ENCODE data around the gene TRANK1.
"Not testable (repeated sequence)": the region's sequence is repeated elsewhere in the genome, so short reads cannot be mapped to it uniquely, and the experiment has no call there.

Gene TRANK1

DNA sequence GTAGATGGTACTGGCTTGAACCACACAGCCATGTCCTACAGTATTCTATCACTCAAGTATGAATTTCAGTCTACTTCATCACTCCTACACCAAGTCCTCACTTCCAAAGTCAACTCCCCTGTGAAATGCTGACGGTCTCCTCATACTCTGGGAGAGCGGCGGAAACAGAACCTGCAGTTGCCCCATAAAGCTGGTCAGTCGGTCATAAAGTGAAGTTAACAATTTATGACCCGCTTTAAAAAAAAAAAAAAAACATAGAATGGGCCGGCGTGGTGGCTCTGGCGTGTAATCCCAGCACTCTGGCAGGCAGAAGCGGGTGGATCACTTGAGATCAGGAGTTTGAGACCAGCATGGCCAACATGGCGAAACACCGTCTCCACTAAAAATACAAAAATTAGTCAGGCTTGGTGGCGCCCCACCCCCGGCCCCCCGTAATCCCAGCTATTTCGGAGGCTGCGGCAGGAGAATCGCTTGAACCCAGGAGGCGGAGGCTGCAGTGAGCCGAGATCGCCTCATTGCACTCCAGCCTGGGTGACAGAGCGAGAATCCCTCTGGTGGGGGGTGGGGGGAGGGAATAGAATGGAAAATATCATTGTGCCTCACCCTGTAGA, 2.1 kb downstream of the TRANK1 start:
- TF ChIP-seq, protein P1, sequence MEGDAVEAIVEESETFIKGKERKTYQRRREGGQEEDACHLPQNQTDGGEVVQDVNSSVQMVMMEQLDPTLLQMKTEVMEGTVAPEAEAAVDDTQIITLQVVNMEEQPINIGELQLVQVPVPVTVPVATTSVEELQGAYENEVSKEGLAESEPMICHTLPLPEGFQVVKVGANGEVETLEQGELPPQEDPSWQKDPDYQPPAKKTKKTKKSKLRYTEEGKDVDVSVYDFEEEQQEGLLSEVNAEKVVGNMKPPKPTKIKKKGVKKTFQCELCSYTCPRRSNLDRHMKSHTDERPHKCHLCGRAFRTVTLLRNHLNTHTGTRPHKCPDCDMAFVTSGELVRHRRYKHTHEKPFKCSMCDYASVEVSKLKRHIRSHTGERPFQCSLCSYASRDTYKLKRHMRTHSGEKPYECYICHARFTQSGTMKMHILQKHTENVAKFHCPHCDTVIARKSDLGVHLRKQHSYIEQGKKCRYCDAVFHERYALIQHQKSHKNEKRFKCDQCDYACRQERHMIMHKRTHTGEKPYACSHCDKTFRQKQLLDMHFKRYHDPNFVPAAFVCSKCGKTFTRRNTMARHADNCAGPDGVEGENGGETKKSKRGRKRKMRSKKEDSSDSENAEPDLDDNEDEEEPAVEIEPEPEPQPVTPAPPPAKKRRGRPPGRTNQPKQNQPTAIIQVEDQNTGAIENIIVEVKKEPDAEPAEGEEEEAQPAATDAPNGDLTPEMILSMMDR (IDR thresholded peaks at IDR 0.05; ENCODE audit: low read depth, low read length) = no peak
- H3K4me3 ChIP-seq (ENCODE audit: low read depth, low read length) = no peak overlapping the region

DNA sequence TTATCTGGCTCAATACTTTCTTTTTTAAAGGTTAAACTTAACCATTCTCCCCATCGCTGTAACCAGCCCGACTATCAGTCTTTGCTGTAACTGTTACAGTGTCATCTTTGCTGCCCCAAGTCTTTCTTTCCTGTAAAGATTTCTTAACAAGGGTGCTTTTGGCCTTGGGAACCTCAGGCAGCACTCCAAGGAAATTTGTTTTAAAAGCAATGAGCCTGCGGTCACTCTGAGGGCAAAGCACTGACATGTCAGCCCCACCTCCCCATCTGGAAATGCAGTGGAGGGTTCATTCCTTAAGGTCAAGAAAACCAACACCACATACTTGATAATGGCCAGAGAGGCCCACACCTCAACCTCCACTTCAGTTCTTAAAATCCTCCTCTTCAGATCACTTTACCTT, 3.2 kb downstream of the TRANK1 start:
- TF ChIP-seq, protein P1 (IDR thresholded peaks at IDR 0.05; ENCODE audit: low read depth, low read length) = no peak
- no peak overlapping the region for H3K4me3 ChIP-seq (ENCODE audit: low read depth, low read length)

DNA sequence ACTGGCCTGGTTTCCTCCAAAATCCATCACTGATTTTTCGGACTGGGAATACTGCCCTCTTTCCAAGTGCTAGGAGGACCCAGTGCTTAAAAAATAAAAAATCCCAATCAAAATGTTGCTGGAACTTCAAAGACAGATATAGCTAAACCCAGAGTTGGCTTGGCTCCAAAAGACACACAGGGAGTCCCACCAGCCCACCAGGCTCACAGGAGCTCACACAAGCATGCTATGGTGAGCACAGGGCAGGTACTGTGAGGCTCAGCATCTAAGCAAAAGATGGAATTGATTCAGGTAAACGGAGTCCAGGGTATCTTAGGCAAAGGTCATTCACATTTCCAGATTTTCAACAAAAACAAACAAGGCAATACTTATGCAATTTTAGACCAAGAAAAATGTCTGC, 3.7 kb downstream of the TRANK1 start:
- no peak overlapping the region for H3K4me3 ChIP-seq (ENCODE audit: low read depth, low read length)
- TF ChIP-seq, protein P1 (IDR thresholded peaks at IDR 0.05; ENCODE audit: low read depth, low read length) = no peak

DNA sequence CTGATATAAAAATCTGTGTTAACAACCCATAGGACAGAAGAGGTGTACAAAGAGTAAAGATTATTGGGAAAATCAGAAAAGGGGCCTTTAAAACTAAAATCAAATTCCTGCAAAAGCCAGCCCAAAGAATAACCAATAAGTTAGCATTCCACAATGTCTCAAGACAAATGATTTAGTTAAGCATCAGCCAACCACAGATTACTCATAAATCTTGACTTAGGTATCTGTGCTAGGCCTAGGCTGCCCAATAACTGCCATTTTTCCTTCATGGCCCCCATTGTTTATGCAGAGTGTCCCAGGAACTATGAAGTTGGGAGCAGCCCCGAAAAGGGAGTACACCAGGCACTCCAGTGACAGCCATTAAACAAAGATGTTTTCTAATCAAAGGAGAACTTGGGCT, 7.4 kb downstream of the TRANK1 start:
- TF ChIP-seq, protein P1 (IDR thresholded peaks at IDR 0.05; ENCODE audit: low read depth, low read length) = no peak
- no peak overlapping the region for H3K4me3 ChIP-seq (ENCODE audit: low read depth, low read length)

DNA sequence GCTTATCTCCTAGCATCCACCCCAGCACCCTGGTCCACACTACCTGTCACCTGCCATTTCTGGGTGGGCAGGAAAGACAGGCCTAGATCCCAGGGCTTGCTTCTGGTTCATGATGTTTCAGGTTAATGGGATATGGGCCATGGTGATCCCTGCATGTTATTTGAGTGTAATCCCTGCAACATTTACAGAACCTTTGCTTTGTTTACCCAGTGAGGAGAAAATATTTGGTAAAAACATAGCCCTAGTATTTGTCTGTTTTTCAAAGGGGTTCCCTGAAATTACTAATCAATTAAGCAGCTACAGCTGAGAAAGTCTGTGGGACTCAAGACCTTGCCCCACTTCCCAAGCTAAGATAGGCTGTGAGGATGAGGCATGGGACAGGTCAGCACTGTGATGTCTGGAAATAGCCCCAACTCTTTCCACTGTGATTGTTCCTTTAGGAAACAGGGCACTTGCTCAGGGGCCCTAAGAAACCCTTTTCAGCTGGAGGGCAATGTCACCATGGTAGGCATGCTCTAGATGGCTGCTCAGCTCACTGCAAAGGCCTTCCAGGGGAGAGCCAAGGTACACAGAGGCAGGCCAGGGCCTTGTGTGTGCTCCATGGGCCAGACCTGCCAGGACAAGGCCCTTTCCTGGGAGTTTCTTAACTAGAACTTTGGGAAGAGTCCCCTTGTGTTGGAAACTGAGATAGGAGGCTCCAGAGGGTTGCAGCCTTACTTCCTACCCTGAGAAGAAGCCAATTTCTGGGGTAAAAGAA, 11.1 kb downstream of the TRANK1 start:
- TF ChIP-seq, protein P1 (IDR thresholded peaks at IDR 0.05; ENCODE audit: low read depth, low read length) = no peak
- no peak overlapping the region for H3K4me3 ChIP-seq (ENCODE audit: low read depth, low read length)

DNA sequence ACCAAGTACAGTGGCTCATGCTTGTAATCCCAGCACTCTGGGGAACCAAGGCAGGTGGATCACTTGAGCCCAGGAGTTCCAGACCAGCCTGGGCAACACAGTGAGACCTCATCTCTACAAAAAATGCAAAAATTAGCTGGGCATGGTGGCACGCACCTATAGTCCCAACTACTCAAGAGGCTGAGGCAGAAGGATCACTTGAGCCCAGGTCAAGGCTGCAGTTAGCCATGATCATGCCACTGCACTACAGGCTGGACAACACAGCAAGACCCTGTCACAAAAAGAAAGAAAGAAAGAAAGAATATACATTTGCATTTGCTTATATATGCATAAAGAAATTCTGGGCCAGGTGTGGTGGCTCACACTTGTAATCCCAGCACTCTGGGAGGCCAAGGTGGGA, 13.4 kb downstream of the TRANK1 start:
- H3K4me3 ChIP-seq (ENCODE audit: low read depth, low read length) = not testable (repeated sequence)

DNA sequence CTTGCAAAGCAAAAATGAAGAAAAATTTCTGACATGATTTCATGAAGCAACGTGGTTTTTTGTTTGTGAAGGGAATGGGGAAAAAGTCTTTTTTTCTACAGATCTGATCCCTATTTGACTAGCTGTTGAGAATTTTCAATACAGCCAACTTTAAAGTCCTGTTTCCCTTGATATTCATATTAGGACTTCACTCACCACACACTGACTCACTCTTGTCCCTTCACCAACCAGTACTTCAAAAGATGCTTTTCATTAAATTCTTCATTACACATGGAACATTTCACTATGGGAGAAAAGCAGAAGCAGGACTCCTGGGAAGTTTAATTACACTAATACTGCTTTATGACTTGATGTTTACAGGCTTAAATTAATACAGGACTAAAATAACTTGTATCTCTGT, 16.6 kb downstream of the TRANK1 start:
- no peak overlapping the region for H3K4me3 ChIP-seq (ENCODE audit: low read depth, low read length)
- TF ChIP-seq, protein P1 (IDR thresholded peaks at IDR 0.05; ENCODE audit: low read depth, low read length) = no peak
